K562 treated with DMSO at 1 percent for 24 hours (cell line): ENCODE data around the gene NR2C1. TPM values are rescaled to one million over a fixed set of nuclear protein-coding genes. Genes with fewer than 3 reads are reported as not detected.

Experiments used
- total RNA-seq: library from RNA; unstranded; fragments of 300-600 nt; gene quantifications from 2 replicates; pipeline ENCODE4 v1.2.3, GENCODE V29; 2022; ENCODE audit warnings: low read depth; ENCODE audit not compliant: insufficient read depth

The NR2C1 gene
- total RNA-seq, result 10.4 and 13.7 TPM in 2 replicates

DNA sequence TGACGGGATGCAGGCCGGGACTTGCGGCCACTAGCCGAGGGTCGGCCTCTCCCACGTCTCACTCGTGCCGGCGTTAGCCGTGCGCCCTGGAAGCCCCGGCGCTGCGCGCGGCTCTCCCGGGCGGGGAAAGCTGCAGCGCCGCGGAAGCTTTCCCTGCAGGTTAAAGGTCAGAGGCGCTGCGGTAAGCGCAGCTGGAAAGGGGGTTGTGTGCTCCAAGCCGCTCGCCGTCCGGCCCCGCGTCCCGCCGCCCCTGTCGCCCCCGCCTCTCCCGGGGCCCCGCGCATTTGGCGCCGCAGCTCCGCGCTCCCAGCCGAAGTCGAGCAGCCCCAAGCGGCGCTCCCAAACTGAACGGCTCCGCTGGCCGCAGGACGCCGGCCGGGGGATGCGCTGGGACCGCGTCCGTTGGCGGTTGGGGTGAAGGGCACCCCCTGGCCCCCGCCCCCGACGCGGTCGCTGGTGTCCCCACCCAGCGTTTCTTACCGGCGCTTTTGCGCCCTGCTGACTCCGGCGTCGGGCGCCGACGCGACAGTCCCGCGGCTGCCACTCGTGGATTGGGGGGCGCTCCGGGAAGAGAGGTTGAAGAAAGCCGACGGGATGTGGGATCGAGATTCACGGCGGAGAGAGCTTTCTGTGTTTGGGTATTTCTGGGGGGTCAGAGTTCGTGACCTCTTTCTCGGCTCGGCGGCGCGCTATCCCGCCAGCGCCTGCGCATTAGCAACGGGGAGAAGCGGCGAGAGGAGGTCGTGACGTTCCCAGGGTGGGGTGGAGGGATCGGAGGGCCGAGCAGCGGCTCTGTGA is at the start of gene NR2C1:
TSS of gene NR2C1 (minus strand) at position 719 of the 798 bp plus-strand sequence. CDS start 6,234 bp downstream, outside the sequence.

DNA sequence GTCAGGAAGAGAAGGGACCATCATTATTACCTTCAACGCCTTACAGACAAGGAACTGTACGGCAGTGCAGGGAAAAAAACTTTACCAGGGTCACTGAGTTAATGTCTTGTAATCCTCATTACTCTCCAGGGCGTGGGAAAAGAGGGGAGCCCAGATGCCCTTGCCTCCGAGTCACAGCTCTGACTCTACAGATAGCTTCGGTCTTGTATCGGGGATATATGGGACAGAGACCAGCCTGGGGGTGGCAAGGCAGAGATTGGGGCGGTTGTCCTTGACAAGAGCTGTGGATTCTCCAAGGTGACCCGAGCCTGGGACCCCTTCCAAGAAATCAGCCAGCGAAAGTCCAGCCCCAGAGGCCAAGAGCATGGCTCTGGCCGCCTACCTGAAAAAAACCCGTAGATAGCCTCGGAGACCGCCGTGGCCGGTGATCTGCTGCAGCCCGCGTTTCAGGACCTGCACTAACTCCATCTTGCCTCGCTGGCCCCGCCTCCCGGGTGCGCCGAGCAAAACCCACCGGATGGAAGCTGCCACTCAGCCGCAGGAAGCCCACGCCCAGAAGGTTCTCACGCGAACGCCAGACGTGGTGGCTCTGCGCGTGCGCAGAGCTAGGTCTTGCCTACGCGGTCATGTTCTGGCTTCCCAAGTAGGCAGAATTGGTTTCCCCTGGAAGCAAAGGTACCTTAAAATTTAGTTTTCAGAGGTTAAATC is 70.1 kb downstream of the NR2C1 start, which contains the start of gene NDUFA12:
TSS of gene NDUFA12 (minus strand) at position 485 of the 708 bp plus-strand sequence. CDS start at position 468, 17 bp downstream.

Other genes starting within 250 kb of the NR2C1 start
- 136 and 143 TPM in 2 replicates for gene NDUFA12, start 69.9 kb downstream of the NR2C1 start, total RNA-seq
- gene FGD6, start 143.8 kb upstream of the NR2C1 start, total RNA-seq, result 3.0 and 3.5 TPM in 2 replicates
- 11.4 and 15.5 TPM in 2 replicates for gene VEZT, start 144.2 kb upstream of the NR2C1 start, total RNA-seq